Esophagus muscularis mucosa (tissue), 4 donors: Measurements from ENCODE around the gene SFXN1. TPM values are rescaled to one million over a fixed set of nuclear protein-coding genes. Genes with fewer than 3 reads are reported as not detected.

ENCODE experiments used
- DNase-seq: peaks from one replicate; pipeline ENCODE4 v3.0.0-alpha.2; 2017; ENCODE audit errors: extremely low spot score
- H3K27ac ChIP-seq, 4 donors: fragments of 200-600 bp; sonication (generic); replicated peaks in 1 of 4; 1 replicate in 3 of 4; 2 replicates in 1 of 4; pipeline ENCODE4 v1.5.1; 2016 to 2019; ENCODE audit warnings: mild to moderate bottlenecking in 1 of 4
- H3K27me3 ChIP-seq, 4 donors: fragments of 200-600 bp; sonication (generic); one replicate each; pipeline versions ENCODE4 v1.5.1 to v1.6.0; 2016 to 2019
- H3K36me3 ChIP-seq, 4 donors: fragments of 200-600 bp; sonication (generic); one replicate each; pipeline ENCODE4 v1.5.1; 2016 to 2019
- H3K4me1 ChIP-seq, 4 donors: fragments of 200-600 bp; sonication (generic); one replicate each; pipeline ENCODE4 v1.5.1; 2016 to 2019
- H3K4me3 ChIP-seq, 4 donors: fragments of 200-600 bp; sonication (generic); 1 replicate in 2 of 4; 2 replicates in 2 of 4; pipeline ENCODE4 v1.5.1; 2016 to 2019; ENCODE audit warnings: mild to moderate bottlenecking in 4 of 4, moderate library complexity in 1 of 4
- H3K9me3 ChIP-seq, 4 donors: fragments of 200-600 bp; sonication (generic); 1 replicate in 3 of 4; 2 replicates in 1 of 4; pipeline ENCODE4 v1.5.1; 2016 to 2019
- EP300 ChIP-seq: sonication (generic); formaldehyde crosslinking; IDR thresholded peaks from one replicate; pipeline ENCODE4 v1.6.1; 2017; ENCODE audit warnings: antibody characterized with exemption
- POLR2A ChIP-seq: fragments of 450-650 bp; IDR thresholded peaks from one replicate; pipeline ENCODE4 v1.6.1; 2017; ENCODE audit warnings: antibody characterized with exemption, moderate library complexity, mild to moderate bottlenecking, low read depth
- POLR2AphosphoS5 ChIP-seq, 2 donors: sonication (generic); formaldehyde crosslinking; IDR thresholded peaks; one replicate each; pipeline ENCODE4 v1.6.1; 2017; ENCODE audit warnings: antibody characterized with exemption in 2 of 2
- WGBS: methylation state at CpG from one replicate; pipeline ENCODE4 v1.1.5; 2018; 5-methylcytosine and 5-hydroxymethylcytosine counted together
- intact Hi-C: fragments of 100-400 bp; cut with DNase I; formaldehyde crosslinking; loops from one replicate; pipeline ENCODE4 v1.15.1; 2023
- total RNA-seq, 4 donors: library from RNA; depleted of rRNA; stranded (reverse); fragments of >200 nt; gene quantifications; one replicate each; pipeline versions ENCODE4 v1.1.0 to v1.2.1, GENCODE V29; 2016
- TF ChIP-seq, protein P1 (sequence below), 3 experiments: fragments of 200-600 bp in 2 of 3; fragments of 450-650 bp in 1 of 3; sonication (generic) in 2 of 3; IDR thresholded peaks; one replicate each; pipeline ENCODE4 v1.5.1; 2017 to 2019; ENCODE audit warnings: antibody characterized with exemption in 3 of 3, mild to moderate bottlenecking in 2 of 3, moderate library complexity in 1 of 3

The SFXN1 gene
- total RNA-seq, 4 donors from 2014 or later, result 11.2 to 18.1 (median 15.3) TPM

DNA sequence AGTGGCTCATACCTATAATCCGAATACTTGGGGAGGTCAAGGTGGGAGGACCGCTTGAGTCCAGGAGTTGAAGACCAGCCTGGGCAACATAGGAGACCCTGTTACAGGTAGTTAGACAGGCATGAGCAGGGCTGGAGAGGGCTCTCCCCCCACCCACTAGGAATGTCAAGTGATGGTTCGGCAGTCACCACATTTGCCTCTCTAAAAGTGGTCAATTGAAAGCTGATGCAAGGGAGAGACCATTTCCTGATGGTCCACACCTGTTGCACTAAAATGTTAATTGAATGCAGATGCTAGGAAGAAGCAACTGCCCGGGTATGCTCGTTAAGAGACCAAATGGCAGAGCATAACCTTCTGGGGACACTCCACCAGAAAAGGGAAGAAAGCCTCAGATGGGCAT is 82.7 kb downstream of the SFXN1 start:
- Histone ChIP-seq H3K27ac (no peak overlapping the region), H3K4me3 (no peak overlapping the region), H3K27me3 (peaks cover 0 to 25% (median 0%) of the 10 kb centered on the region in 4 donors), H3K4me1 (no peaks in the 10 kb centered on the region), H3K36me3 (no peaks in the 10 kb centered on the region), H3K9me3 (no peaks in the 10 kb centered on the region)
- intact Hi-C loops, result no loop called here
- TF ChIP-seq EP300 (no peak), POLR2AphosphoS5 (IDR thresholded peaks at IDR 0.05) (no peak), POLR2A (no peak)
- TF ChIP-seq, protein P1, sequence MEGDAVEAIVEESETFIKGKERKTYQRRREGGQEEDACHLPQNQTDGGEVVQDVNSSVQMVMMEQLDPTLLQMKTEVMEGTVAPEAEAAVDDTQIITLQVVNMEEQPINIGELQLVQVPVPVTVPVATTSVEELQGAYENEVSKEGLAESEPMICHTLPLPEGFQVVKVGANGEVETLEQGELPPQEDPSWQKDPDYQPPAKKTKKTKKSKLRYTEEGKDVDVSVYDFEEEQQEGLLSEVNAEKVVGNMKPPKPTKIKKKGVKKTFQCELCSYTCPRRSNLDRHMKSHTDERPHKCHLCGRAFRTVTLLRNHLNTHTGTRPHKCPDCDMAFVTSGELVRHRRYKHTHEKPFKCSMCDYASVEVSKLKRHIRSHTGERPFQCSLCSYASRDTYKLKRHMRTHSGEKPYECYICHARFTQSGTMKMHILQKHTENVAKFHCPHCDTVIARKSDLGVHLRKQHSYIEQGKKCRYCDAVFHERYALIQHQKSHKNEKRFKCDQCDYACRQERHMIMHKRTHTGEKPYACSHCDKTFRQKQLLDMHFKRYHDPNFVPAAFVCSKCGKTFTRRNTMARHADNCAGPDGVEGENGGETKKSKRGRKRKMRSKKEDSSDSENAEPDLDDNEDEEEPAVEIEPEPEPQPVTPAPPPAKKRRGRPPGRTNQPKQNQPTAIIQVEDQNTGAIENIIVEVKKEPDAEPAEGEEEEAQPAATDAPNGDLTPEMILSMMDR (IDR thresholded peaks at IDR 0.05), result no peak
- no peak for DNase-seq
- WGBS, result 38% methylated on average over 5 of the region's 5 CpGs

DNA sequence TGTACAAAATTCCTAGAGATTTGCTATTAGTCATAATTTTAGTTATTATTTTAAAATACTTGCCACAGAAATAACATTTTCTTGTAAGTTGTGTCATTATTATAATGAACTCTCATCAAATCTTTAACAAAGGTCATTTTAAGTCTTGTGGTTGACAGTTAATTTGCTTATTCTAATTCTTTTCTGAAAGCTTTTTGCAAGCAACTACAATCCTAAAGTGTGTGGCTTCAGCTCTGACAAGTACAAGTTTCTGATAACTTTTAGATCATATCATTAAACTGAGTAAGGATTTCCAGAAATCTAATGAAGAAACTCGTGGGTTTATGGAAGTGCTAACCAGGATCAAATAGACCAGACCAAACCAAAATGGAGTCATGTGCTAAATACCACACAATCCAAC is 86.4 kb downstream of the SFXN1 start:
- DNase-seq, result no peak
- Histone ChIP-seq H3K27ac (no peak overlapping the region), H3K9me3 (no peaks in the 10 kb centered on the region), H3K36me3 (no peaks in the 10 kb centered on the region), H3K27me3 (peaks cover 0 to 11% (median 0%) of the 10 kb centered on the region in 4 donors), H3K4me3 (no peak overlapping the region), H3K4me1 (no peaks in the 10 kb centered on the region)
- WGBS, result 11% methylated on average over 1 of the region's 1 CpG
- intact Hi-C loops, result no loop called here
- no peak for TF ChIP-seq POLR2A
- TF ChIP-seq POLR2AphosphoS5 (IDR thresholded peaks at IDR 0.05), result no peak
- no peak for TF ChIP-seq EP300

DNA sequence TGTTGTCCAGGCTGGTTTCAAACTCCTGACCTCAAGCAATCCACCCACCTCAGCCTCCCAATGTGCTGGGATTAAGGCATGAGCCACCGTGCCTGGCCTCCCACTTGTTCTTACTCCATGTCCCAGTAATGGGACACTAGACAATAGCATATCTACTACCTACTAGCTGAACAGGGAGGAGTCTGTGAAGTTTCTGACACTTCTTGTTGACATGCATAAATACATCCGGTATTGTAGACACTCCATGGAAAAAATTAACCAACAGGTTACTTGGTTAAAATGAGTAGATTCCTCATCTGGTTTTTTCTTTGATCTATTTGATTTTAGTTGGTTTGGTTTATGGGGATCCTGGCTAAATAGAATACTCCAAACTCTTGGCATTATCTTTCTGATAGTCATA is 88.3 kb downstream of the SFXN1 start:
- H3K4me3 ChIP-seq, result no peak overlapping the region
- no peaks in the 10 kb centered on the region for H3K36me3 ChIP-seq
- no peak for DNase-seq
- intact Hi-C loops, result no loop called here
- H3K9me3 ChIP-seq, result peaks cover 0 to 4% (median 0%) of the 10 kb centered on the region in 4 donors
- TF ChIP-seq POLR2AphosphoS5 (IDR thresholded peaks at IDR 0.05), result no peak
- TF ChIP-seq EP300, result no peak
- TF ChIP-seq POLR2A, result no peak
- TF ChIP-seq, protein P1 (IDR thresholded peaks at IDR 0.05), result no peak
- no peaks in the 10 kb centered on the region for H3K4me1 ChIP-seq
- peaks cover 0 to 23% (median 0%) of the 10 kb centered on the region in 4 donors for H3K27me3 ChIP-seq
- H3K27ac ChIP-seq, result no peak overlapping the region
- WGBS, result 94% methylated on average over 2 of the region's 2 CpGs

DNA sequence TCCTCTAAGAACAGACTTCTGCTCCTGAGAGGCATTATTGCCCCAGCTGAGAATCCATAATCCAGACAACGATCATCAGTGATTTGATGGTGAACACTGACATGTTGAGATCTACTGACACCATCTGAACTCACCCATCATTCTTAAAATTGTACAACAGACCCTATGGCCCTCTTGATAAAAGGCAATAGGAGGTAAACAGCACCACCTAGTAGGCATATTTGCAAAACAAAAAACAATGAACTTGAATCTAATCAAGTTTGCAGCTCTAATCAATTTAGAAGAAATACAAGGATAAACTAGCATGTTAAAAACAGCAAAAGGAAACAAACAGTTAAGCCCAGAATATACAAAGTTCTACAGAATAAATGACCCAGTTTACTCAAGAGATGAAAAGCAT is 89.6 kb downstream of the SFXN1 start:
- no peak for TF ChIP-seq EP300
- TF ChIP-seq, protein P1 (IDR thresholded peaks at IDR 0.05), result no peak
- TF ChIP-seq POLR2AphosphoS5 (IDR thresholded peaks at IDR 0.05), result no peak
- TF ChIP-seq POLR2A, result no peak

DNA sequence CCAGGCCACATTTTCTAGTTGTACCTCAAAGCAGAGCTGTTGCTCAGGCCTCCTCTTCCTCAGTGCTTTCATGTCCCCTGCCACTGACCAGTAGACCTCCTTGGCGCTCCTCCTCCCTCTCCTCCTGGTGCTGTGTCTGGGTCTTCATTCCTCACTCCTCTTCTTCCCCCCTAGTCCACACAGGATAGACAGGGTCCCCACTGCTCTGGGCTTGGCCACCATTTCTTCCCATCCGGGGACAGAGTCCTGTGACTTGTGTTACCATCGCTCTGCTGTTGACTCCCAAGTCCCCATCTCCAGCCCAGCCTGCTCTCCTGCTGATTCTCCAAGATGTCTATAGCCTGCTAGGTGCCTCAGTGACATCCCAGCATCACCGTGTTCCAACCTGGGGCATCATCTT is 91.3 kb downstream of the SFXN1 start:
- Histone ChIP-seq H3K4me1 (peaks cover 0 to 8% (median 0%) of the 10 kb centered on the region in 4 donors), H3K4me3 (no peak overlapping the region), H3K36me3 (no peaks in the 10 kb centered on the region), H3K9me3 (peaks cover 0 to 4% (median 0%) of the 10 kb centered on the region in 4 donors), H3K27me3 (peaks cover 0 to 38% (median 0%) of the 10 kb centered on the region in 4 donors), H3K27ac (no peak overlapping the region)
- intact Hi-C loops, result no loop called here
- WGBS, result 92% methylated on average over 4 of the region's 4 CpGs
- TF ChIP-seq POLR2A (no peak), EP300 (no peak), POLR2AphosphoS5 (IDR thresholded peaks at IDR 0.05) (no peak)
- TF ChIP-seq, protein P1 (IDR thresholded peaks at IDR 0.05), result no peak
- DNase-seq, result no peak

More for the DNA sequence above, 89.6 kb downstream of the SFXN1 start:
- no peak overlapping the region for H3K4me3 ChIP-seq
- WGBS, result 80% methylated on average over 1 of the region's 1 CpG
- no peak overlapping the region for H3K27ac ChIP-seq
- DNase-seq, result no peak
- H3K36me3 ChIP-seq, result no peaks in the 10 kb centered on the region
- peaks cover 0 to 4% (median 0%) of the 10 kb centered on the region in 4 donors for H3K9me3 ChIP-seq
- intact Hi-C loops, result no loop called here
- H3K4me1 ChIP-seq, result no peaks in the 10 kb centered on the region
- H3K27me3 ChIP-seq, result peaks cover 0 to 25% (median 0%) of the 10 kb centered on the region in 4 donors
